Colonic mucosa (tissue), 4 donors: ENCODE data around the gene MORN1. TPM values are rescaled to one million over a fixed set of nuclear protein-coding genes. Genes with fewer than 3 reads are reported as not detected.
A peak's percentile ranks its signal among the peaks of the same experiment; 100 is the strongest.

Experiments
- DNase-seq: peaks from one replicate; pipeline ENCODE4 v3.0.0-alpha.2; 2020
- H3K27ac ChIP-seq: fragments of 200-600 bp; one replicate; pipeline ENCODE4 v1.8.0; 2021
- H3K27me3 ChIP-seq: fragments of 200-600 bp; one replicate; pipeline ENCODE4 v1.8.0; 2021
- H3K36me3 ChIP-seq: fragments of 200-600 bp; one replicate; pipeline ENCODE4 v1.8.0; 2021
- H3K4me1 ChIP-seq: fragments of 200-600 bp; one replicate; pipeline ENCODE4 v1.8.0; 2021; ENCODE audit warnings: mild to moderate bottlenecking
- H3K4me3 ChIP-seq: fragments of 200-600 bp; one replicate; pipeline ENCODE4 v1.8.0; 2021
- H3K9ac ChIP-seq, 2 donors: one replicate each; pipeline ENCODE4 v1.7.0; 2013; ENCODE audit warnings: control low read depth in 2 of 2, low read depth in 2 of 2, low read length in 2 of 2
- H3K9me3 ChIP-seq: fragments of 200-600 bp; one replicate; pipeline ENCODE4 v1.8.0; 2021
- intact Hi-C: fragments of 100-400 bp; cut with DNase I; formaldehyde crosslinking; loops from one replicate; pipeline ENCODE4 v1.14.1; 2022
- total RNA-seq, 2 donors: library from RNA; stranded (reverse); fragmentation: NEBNext Ultra II Directional in 1 of 2; extraction: Animal tissue kit (Norgen Biotek cat#: 25700) in 1 of 2; gene quantifications; one replicate each; pipeline ENCODE4 v1.2.1, GENCODE V29; 2021
- TF ChIP-seq, protein P1 (sequence below): fragments of 200-600 bp; IDR thresholded peaks from one replicate; pipeline ENCODE4 v1.8.0; 2022; ENCODE audit warnings: antibody characterized with exemption, mild to moderate bottlenecking
- donor health status: healthy.
- donor health status: DM: no; HTN: no; CAD: no.
- donor health status: DM: no; HTN: no; CAD: no.

The MORN1 gene
- total RNA-seq, 2 donors from 2014 or later = 11.3 to 18.9 TPM

DNA sequence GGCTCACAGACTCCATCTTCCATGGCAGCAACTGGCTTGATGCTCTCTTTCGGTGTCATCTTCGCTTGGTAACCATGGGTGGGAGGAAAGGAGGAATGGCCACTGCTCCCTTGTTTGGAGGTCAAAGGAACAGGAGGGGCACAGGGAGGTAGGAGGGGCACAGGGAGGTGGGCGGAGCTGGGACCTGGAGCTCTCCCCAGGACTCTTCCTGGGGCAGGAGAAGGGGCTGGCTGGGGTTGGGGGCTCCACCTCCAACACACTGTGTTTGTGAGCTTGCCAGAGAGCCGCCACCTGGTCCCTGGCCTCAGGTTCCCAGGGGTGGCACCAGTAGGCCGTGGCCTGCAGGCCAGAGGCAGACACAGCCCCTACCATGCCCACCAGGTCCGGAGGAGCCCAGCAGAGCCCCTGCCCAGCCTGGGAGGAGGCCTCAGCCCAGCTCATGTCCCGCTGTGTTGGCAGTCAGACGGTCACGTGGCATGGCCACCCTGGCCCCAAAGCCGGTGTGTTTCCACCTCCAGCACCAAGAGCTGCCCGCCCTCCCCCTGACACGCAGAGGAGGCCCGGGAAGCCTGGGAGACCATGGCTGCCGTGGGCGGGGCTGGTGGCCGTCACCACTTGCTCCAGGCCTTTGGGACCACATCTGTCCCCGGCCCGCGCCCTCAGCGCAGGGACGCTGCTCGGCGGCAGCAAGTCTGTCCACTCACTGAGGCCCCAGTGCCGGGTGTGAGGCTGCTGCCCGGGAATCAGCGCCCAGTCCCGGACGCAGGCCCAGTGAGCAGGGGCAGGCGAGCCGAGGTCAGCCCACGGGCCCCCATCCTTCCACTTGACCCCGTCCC lies 73.9 kb downstream of the MORN1 start:
- H3K4me1 ChIP-seq = no peaks in the 10 kb centered on the region
- TF ChIP-seq, protein P1, sequence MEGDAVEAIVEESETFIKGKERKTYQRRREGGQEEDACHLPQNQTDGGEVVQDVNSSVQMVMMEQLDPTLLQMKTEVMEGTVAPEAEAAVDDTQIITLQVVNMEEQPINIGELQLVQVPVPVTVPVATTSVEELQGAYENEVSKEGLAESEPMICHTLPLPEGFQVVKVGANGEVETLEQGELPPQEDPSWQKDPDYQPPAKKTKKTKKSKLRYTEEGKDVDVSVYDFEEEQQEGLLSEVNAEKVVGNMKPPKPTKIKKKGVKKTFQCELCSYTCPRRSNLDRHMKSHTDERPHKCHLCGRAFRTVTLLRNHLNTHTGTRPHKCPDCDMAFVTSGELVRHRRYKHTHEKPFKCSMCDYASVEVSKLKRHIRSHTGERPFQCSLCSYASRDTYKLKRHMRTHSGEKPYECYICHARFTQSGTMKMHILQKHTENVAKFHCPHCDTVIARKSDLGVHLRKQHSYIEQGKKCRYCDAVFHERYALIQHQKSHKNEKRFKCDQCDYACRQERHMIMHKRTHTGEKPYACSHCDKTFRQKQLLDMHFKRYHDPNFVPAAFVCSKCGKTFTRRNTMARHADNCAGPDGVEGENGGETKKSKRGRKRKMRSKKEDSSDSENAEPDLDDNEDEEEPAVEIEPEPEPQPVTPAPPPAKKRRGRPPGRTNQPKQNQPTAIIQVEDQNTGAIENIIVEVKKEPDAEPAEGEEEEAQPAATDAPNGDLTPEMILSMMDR = no peak
- no peak overlapping the region for H3K9ac ChIP-seq
- H3K4me3 ChIP-seq = no peak overlapping the region
- no peak for DNase-seq
- no peak overlapping the region for H3K27ac ChIP-seq
- H3K27me3 ChIP-seq = peaks cover 14% of the 10 kb centered on the region
- H3K36me3 ChIP-seq = no peaks in the 10 kb centered on the region
- intact Hi-C loops = loop anchor here (5.0 kb wide), 1 partner anchor 85 kb away; no protein-coding TSS in a partner anchor
- no peaks in the 10 kb centered on the region for H3K9me3 ChIP-seq

DNA sequence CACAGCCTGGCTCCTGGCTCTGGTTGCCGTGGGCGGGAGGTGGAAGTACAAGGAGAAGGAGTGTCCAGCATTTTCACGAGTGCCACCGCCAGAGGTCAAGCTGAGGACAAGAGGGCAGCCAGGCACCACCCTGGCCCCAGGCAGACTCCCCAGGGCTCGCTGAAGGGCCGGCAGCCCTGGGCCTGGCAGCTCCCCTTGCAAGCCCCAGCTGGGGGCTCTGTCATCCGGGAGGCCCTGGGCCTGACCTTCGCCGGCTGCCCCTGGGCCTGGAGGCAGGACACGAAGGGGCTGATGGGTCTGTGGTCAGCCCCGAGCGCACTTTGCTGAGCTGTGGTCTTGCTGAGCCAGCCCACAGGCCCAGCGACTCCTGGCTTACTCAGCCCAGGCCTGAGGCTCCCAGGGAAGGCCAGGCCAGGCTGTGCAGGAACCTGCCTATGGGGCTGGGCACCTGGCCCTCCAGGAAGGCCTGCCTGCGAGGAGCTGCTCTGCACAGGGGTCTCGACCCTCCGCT lies 74.8 kb downstream of the MORN1 start:
- peaks cover 5% of the 10 kb centered on the region for H3K27me3 ChIP-seq
- H3K4me1 ChIP-seq = peaks cover 3% of the 10 kb centered on the region
- no peak for DNase-seq
- TF ChIP-seq, protein P1 = no peak
- H3K4me3 ChIP-seq = no peak overlapping the region
- H3K9ac ChIP-seq = no peak overlapping the region
- no peak overlapping the region for H3K27ac ChIP-seq
- no peaks in the 10 kb centered on the region for H3K9me3 ChIP-seq
- H3K36me3 ChIP-seq = no peaks in the 10 kb centered on the region
- intact Hi-C loops = loop anchor here (5.0 kb wide), 1 partner anchor 84 kb away; no protein-coding TSS in a partner anchor

DNA sequence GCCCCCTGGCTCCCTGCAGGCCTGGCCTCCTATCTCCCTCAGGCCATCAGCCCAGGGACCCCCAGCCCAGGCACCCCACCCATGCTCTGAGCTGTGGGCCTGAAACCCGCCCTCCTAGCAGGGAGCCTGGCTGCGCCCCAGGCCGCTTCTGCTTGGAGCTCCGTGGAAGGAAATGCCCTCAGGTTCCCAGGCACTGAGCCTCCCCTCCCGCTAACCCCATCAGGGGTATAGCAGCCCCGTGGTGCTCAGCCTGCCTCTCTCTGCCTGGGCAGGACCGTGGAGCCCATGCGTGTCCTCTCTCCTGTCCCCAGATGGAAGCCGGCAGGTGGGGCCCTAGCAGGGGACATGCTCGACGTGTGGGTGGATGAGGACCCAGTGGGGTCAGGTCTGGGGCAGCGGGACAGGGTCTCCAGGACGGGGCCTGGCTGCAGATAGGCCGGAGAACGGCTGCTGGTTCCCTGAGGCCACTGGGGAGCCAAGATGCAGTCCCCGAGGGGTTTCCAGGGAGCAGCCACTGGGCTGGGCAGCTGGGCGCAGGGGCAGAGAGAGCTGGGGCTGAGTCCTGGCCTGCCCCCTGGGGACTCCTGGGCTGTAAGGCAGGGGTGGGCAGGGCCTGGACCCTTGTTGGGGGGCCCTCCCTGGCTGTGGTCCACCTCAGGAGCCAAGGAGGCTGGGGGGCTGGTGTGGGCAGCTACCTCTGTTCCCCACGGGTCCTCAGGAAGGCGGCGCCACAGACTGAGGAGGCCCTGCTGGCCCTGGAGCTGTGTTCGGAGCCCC lies 75.5 kb downstream of the MORN1 start:
- Histone ChIP-seq H3K36me3 (no peaks in the 10 kb centered on the region), H3K27ac (peak overlapping the region; percentile 78), H3K4me1 (peaks cover 7% of the 10 kb centered on the region), H3K9ac (peak overlapping the region in 1 of 2 donors; percentile 43), H3K4me3 (no peak overlapping the region), H3K9me3 (no peaks in the 10 kb centered on the region), H3K27me3 (peaks cover 4% of the 10 kb centered on the region)
- intact Hi-C loops = loop anchor here (5.0 kb wide), 1 partner anchor 84 kb away; no protein-coding TSS in a partner anchor
- no peak for DNase-seq
- TF ChIP-seq, protein P1 = no peak

DNA sequence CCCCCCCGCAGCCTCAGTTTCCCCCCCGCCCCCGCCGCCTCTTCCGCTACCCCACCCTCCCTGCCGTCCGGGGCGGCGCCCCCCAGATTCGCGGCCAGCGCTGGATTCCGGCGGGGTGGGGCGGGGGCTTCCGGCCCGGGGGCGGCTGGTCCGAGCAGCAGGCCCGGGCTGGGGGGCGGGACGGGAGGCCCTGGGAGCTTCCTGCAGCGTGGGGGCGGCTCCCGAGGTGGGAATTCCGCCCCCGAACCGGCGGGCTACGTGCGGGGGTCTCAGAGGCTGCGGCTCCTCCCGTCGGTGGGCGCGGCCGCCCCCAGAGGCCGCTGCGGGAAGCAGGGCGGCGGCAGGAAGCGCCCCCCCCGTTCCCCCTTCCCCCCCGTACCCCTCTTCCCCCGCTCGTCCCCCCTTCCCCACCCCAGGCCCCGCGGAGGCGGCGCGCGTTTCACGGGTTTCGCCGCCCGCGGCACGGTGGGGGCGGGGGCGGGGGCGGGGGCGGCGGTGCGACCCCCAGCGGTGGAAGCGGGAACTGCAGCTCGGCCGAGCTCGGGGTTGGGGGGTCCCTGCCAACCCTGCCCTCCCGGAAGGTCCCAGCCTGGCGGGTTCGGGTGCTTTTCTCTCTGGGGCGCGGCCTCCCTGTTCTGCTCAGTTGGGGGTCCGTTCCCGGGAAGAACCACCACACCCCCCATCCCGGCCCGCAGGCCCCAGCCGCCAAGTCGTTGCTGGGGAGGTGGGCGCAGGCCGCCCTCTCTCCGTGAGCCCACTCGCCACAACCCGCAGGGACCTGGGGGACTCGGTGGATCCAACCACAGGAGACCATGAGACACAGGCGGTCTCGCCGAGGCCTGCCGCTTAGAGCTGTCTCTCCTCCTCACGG lies 76.3 kb downstream of the MORN1 start:
- TF ChIP-seq, protein P1 = peak; percentile 93
- DNase-seq = peak; percentile 48
- peak overlapping the region; percentile 56 for H3K4me3 ChIP-seq
- H3K9ac ChIP-seq = peak overlapping the region in 1 of 2 donors; percentile 43
- H3K27me3 ChIP-seq = peaks cover 4% of the 10 kb centered on the region
- H3K36me3 ChIP-seq = no peaks in the 10 kb centered on the region
- peaks cover 7% of the 10 kb centered on the region for H3K4me1 ChIP-seq
- H3K9me3 ChIP-seq = no peaks in the 10 kb centered on the region
- intact Hi-C loops = loop anchor here (5.0 kb wide), 1 partner anchor 83 kb away; no protein-coding TSS in a partner anchor
- peak overlapping the region; percentile 78 for H3K27ac ChIP-seq
